ENCODE data around the gene ARHGEF1. TPM values are rescaled to one million over a fixed set of nuclear protein-coding genes. Genes with fewer than 3 reads are reported as not detected.
"Not testable (repeated sequence)": the region's sequence is repeated elsewhere in the genome, so short reads cannot be mapped to it uniquely, and the experiment has no call there.

The ARHGEF1 gene
- total RNA-seq, 2 experiments from 2014 or later: 1,019 to 1,047 TPM

DNA sequence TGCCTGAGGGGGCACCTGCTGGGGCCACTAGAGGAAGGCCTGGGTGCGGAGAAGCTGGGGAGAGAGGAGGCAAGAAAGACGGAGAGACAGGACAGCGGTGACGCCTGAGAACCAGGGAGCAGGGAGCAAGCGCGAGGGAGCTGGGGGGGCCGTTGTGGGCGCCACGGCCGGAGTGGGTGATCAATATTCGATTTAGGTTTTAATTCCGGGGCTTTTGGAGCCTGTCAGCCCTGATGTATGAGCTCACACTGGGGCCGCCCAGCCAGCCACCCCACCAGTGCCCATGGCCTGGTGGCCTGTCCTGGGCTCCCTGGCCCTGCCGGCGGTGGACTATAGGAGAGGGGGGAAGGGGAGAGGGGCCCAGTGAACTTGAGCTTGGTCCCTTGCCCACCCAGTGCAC is 54.0 kb downstream of the ARHGEF1 start:
- POLR2A ChIA-PET: interaction anchor here (1.2 kb wide), 1 partner anchor 25 kb away, joined by 5 read pairs; no protein-coding TSS in a partner anchor
- TF ChIP-seq CTCF (IDR thresholded peaks at IDR 0.05): no peak
- DNase-seq (no peak), ATAC-seq (ENCODE audit: poor library complexity) (no peak)
- Mint-ChIP-seq H3K9me3 (no peaks in the 10 kb centered on the region), H3K27ac (peak overlapping the region; percentile 72), H3K27me3 (no peaks in the 10 kb centered on the region), H3K4me3 (peak overlapping the region; percentile 8), H3K4me1 (ENCODE audit: low read depth) (peaks cover 53% of the 10 kb centered on the region), H3K36me3 (ENCODE audit: low read depth) (no peaks in the 10 kb centered on the region)
- CTCF ChIA-PET: interaction anchor here (0.9 to 1.8 kb wide), 4 partner anchors 8 to 77 kb away, joined by 3 to 5 read pairs (median 4); partner anchors contain the start of gene RPS19
- Histone ChIP-seq H3K27me3 (ENCODE audit: control insufficient read depth in 1 of 2, insufficient read depth in 2 of 2, low read length in 2 of 2) (peaks cover 0 to 3% of the 10 kb centered on the region in 2 experiments), H3K4me3 (ENCODE audit: low read length) (no peak overlapping the region), H3K36me3 (ENCODE audit: insufficient read depth, low read length) (no peaks in the 10 kb centered on the region), H3K4me1 (ENCODE audit: insufficient read depth, low read length) (peaks cover 48% of the 10 kb centered on the region), H3K27ac (ENCODE audit: low read depth in 1 of 2, low read length in 2 of 2) (no peak overlapping the region), H3K9me3 (ENCODE audit: control insufficient read depth in 1 of 2, insufficient read depth in 1 of 2, low read length in 2 of 2) (no peaks in the 10 kb centered on the region)
- intact Hi-C loops (cut with DNase I, micrococcal nuclease): no loop called here

GRCh38 chr19:41937525-41938468 is 54.8 kb downstream of the ARHGEF1 start:
- Mint-ChIP-seq H3K4me3 (peak overlapping the region; percentile 21), H3K9me3 (no peaks in the 10 kb centered on the region), H3K27ac (peak overlapping the region; percentile 72), H3K27me3 (no peaks in the 10 kb centered on the region), H3K4me1 (ENCODE audit: low read depth) (peaks cover 53% of the 10 kb centered on the region), H3K36me3 (ENCODE audit: low read depth) (no peaks in the 10 kb centered on the region)
- ChIA-PET POLR2A (interaction anchor here (0.6 to 1.2 kb wide), 2 partner anchors 26 to 78 kb away, joined by 3 to 5 read pairs; partner anchors contain the start of gene RPS19), CTCF (interaction anchor here (0.9 to 1.8 kb wide), 3 partner anchors 8 to 64 kb away, joined by 4 to 5 read pairs (median 4); no protein-coding TSS in a partner anchor)
- no peak for DNase-seq
- Histone ChIP-seq H3K9me3 (ENCODE audit: control insufficient read depth in 1 of 2, insufficient read depth in 1 of 2, low read length in 2 of 2) (no peaks in the 10 kb centered on the region), H3K36me3 (ENCODE audit: insufficient read depth, low read length) (no peaks in the 10 kb centered on the region), H3K27ac (ENCODE audit: low read depth in 1 of 2, low read length in 2 of 2) (no peak overlapping the region), H3K4me1 (ENCODE audit: insufficient read depth, low read length) (peaks cover 48% of the 10 kb centered on the region), H3K27me3 (ENCODE audit: control insufficient read depth in 1 of 2, insufficient read depth in 2 of 2, low read length in 2 of 2) (peaks cover 0 to 3% of the 10 kb centered on the region in 2 experiments), H3K4me3 (ENCODE audit: low read length) (no peak overlapping the region)
- no peak for TF ChIP-seq CTCF (IDR thresholded peaks at IDR 0.05)
- intact Hi-C loops (cut with DNase I, micrococcal nuclease): no loop called here
- ATAC-seq (ENCODE audit: poor library complexity): no peak

GRCh38 chr19:41939209-41939608 is 56.2 kb downstream of the ARHGEF1 start:
- H3K27me3 ChIP-seq (ENCODE audit: control insufficient read depth in 1 of 2, insufficient read depth in 2 of 2, low read length in 2 of 2); intact Hi-C loops (cut with DNase I, micrococcal nuclease); H3K9me3 Mint-ChIP-seq; H3K4me3 Mint-ChIP-seq; H3K36me3 ChIP-seq (ENCODE audit: insufficient read depth, low read length); H3K27ac Mint-ChIP-seq; H3K4me3 ChIP-seq (ENCODE audit: low read length); H3K27me3 Mint-ChIP-seq; ATAC-seq (ENCODE audit: poor library complexity); DNase-seq; H3K9me3 ChIP-seq (ENCODE audit: control insufficient read depth in 1 of 2, insufficient read depth in 1 of 2, low read length in 2 of 2); CTCF ChIA-PET; H3K36me3 Mint-ChIP-seq (ENCODE audit: low read depth); H3K27ac ChIP-seq (ENCODE audit: low read depth in 1 of 2, low read length in 2 of 2): not testable (repeated sequence)
- H3K4me1 Mint-ChIP-seq (ENCODE audit: low read depth): peaks cover 50% of the 10 kb centered on the region
- peaks cover 48% of the 10 kb centered on the region for H3K4me1 ChIP-seq (ENCODE audit: insufficient read depth, low read length)
- POLR2A ChIA-PET: interaction anchor here (1.1 kb wide), 1 partner anchor 53 kb away, joined by 3 read pairs; no protein-coding TSS in a partner anchor

Data from CD4-positive, alpha-beta T cell (primary cell).